SKM-1 treated with dmso at 0.1 percent for 144 hours (cell line): Measurements from ENCODE around the gene CDRT4.
A peak's percentile ranks its signal among the peaks of the same experiment; 100 is the strongest.

ENCODE experiments used
- DNase-seq: peaks from one replicate; lab custom pipeline; 2025; ENCODE audit not compliant: unreplicated experiment; lab: John Stamatoyannopoulos, UW

Gene CDRT4

DNA sequence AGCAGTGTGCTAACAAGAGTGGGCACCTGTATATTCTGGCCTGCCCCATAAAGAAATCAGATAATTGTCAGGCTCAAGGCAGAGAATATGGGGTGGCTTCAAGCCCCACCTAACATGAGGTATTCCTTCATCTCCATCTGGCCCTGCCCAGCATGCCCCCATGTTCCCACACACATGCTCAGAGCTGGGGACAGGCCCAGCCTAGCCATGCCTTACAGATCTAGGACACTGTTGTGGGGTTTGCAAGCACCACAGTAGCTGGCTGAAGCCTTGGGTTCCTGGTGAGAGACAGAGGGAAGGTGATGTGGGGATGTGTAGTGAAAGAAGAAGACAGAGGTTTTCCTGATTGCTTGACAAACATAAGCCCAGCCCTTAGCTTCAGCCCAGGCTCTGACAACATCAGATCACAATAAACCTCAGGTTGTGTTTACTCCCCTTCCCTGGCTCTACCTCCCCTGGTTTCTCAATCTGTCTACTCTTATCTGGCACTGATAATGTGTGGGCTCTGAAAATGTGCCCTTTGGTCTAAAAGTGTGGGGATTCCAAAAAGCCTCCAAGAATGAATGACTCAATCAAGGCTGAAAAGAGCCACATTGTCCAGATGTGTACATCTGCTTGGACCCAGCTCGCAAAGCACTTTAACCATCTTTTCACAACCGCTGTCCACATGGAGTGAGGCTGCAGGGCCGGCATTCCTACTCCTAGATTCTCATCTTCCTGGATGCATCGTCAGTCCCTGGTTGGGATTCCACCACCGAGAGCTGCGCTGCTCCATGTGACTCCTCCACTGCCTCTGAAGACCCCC is 34.4 kb downstream of the CDRT4 start:
- DNase-seq: no peak

DNA sequence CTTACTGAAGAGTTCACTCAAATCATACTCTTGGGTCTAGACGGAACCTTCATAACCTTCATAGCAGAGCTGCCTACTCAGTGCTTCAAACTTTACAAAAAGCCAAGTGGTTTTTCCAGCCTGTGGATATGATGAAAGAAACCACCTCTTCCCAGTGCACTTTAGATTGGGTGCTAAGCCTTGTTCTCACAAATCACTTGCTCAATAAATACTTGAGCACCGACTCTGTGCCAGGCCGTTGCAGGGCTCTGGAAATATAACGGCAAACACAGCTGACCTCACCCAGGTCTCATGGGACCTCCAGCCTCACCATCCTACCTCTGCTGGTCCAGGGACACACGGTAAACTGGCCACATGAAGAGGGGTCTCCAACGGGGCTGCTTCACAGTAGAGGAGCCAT is 35.7 kb downstream of the CDRT4 start:
- DNase-seq: no peak

DNA sequence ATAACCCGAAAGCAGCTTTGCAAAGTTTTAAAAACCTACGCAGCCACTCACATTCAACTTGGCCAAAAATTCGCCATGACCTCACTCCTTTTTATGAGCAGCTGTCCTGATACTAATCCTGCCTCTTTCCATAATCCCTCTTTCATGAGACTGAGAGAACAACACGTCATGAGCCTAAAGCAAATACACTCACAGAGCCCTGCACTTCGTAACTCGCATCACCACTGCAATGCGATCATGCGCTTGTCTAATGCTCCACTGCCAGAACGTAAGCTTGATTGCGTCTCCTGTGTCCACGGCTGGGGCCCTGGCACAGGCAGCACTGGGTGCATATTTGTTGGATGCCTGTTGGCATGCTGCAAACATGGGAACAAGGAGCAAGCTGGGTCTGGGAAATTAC is 36.2 kb downstream of the CDRT4 start:
- no peak for DNase-seq

DNA sequence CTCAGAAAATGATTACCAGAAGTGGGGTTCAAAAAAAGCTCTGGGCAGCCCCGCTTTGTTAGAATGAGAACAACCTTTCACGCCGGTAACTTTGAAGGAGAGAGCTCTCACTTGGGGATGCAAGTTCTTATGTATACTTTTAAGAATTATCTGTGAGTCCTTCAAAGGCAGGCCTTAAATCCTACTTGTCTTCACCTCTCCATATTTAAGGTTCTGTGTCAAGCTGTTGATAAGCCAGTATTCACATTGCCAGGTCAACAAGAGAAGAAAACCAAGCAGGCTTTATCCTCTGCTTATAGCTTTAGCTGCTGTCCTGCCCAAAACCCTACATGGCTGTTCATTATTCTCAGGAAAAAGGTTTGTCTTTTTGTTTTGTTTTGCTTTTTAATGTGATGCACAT is 42.9 kb downstream of the CDRT4 start:
- no peak for DNase-seq

DNA sequence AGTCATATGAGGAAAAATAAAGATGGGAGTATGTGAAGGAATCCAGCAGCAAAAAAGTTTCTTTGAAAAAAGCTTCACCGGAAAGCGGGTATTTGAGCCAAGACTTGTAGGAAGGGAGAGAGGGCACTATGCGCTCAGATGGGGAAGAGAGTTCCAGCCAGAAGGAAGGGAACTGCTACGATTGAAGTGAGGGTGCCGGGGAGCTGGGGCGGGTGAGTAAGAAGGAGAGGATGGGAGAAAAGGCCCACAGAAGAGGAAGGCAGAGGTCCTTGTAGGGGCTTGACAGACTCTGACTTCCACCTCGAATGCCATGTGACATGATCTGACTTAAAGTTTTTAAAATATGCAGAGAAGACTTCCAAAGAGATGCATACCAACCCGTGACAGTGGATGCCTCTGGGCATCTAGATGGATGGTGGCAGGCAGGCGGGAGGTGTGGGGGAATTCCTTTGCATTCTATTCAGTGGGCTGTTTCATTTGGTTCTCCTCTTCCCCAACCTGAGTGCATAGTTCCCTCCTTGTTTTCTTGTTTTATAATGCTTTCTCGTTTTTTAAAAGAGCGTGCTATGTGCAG is 44.9 kb downstream of the CDRT4 start:
- no peak for DNase-seq

DNA sequence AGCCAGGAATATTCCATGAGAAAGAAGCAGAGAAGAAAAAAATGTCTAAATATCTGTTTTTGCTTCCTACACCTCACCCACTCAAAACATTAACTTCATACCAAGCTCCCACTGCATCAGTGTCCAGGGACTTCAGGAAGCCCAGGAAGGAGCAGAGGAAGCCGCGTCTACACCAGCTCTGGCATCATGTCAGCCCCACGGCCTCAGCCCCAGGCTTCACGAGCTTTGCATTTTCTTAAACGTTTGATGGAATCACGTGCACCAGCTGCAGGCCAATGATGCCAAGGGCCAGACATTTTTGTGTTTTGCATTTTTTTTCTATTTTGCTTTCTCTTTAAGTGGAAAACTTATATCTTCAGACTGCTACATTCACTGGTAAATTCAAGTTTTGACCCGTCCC is 48.6 kb downstream of the CDRT4 start:
- DNase-seq: no peak

GRCh38 chr17:15414532-15415306 is 52.7 kb downstream of the CDRT4 start:
- DNase-seq: no peak

DNA sequence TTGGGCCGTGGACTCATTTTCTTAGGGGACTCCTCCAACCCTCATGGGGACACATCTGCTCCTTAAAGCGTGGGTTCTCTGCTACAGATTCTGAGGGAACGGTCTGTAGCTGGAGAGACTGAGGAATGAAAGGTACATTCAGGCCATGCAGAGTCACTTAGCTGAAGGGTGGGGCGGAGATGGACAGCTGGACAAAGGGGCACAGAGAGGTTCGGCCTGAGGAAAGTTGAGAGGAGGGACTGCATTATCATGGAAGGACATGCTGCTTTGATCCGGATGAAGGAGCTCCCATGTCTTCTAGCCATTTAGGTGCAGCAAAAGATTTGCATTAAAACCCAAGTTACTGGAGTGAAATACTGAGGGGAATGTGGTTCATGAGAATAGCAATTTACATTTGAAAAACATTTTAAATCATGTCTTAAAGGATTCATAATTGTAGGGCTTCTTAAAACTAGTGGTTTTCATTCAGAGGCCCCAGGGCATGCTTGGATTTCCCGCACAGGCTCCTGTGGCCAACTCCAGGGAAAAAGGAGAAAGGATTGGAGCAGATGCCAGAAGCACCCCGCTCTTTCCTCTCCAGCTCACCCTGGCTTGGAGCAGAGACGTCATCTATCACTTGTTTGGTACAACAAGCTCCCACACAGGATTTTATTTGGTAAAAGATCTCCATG is 54.2 kb downstream of the CDRT4 start:
- DNase-seq: no peak

DNA sequence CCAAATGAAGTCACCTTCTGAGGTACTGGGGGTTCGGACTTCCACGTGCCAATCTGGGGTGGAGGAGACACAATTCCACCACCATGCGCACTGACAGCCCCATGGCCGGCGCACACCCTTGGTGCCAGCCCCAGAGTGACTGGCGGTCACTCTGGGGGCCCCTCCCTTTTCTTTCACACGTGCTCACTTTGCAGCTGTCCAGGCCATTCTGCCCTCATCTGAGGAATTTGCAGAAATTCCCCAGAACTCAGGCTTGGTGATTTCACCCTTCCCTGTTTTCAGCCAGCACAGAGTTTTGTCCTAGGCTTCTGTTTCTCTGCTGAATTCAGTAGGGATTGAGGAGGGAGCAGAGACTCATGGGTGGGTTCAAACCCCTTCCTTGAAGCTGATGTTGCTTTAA is 54.8 kb downstream of the CDRT4 start:
- DNase-seq: no peak

DNA sequence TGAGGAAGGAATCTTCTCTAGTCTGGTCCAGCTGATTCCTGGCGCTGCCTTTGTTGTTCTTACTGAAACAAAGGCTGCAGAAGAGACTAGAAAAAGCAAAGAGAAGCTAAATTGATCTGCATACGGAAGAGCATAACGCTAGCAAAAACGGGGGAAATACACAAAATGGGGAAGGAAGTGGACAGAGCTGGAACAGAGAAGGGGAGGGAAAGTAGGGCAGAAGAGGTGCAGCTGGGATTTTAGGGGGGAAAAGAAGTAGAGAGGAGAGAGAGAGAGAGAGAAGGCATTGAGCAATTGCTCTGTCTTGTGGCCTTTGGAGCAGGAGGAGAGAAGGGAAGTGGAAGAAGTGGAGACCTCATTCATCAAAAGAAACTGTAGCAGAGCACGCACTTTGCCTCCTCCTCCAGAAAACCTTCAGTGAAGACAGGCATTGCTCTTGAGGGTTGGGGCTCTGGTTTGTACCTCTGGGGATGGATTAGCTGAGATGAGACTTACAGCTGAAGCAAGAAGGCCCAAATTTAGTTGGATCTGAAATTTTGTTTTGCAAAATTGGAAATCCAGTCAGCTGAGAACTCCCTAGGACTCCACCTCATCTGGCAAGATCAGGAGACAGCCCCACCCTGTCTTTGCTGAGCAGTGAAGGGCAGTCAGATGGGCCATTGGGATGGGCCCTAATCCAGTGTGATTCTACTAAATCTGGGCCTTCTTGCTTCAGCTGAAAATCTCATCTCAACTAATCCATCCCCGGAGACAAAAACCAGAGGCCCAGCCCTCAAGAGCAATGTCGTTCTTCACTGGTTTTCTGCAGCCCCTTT is 55.8 kb downstream of the CDRT4 start:
- DNase-seq: peak; percentile 71

GRCh38 chr17:15409721-15410250 is 57.6 kb downstream of the CDRT4 start:
- no peak for DNase-seq

GRCh38 chr17:15408803-15409202 is 58.6 kb downstream of the CDRT4 start:
- no peak for DNase-seq

DNA sequence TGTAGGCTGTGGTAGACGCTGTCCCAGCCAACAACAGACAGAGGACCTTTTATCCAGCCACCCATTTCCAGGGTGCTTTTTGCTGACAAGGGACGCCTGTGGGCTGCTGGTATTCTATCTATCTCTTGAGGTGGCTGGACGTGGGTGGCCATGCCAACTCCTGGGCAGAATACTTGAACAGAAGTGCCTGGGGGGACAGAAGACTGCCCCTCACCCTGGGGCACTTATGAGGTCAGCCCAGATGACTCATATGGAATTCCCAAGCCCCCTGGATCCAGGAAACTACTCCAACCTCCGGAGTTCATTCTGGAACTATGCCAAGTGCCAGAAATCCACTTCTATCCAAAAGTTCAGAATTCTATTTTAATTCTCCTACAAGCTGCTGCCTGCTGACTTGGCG is 61.3 kb downstream of the CDRT4 start:
- DNase-seq: no peak

DNA sequence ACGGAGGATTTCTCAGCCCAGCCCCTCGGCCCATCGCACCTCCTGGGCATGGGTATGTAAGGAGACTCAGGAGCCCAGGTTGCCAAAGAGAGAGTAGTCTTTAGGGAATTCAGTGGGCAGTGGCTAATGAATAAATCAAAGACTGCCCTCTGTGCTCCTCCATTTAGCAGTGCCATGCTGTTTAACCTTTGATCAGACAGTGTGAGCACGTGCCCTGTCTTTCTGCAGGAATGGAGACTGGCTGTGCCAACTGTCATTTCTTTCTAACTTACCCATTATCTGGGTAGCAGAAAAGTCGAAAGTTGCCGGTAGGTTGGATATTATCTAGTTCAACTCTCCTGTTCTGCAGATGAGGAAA is 62.4 kb downstream of the CDRT4 start:
- DNase-seq: no peak

GRCh38 chr17:15404106-15405057 is 63.0 kb downstream of the CDRT4 start:
- DNase-seq: no peak

DNA sequence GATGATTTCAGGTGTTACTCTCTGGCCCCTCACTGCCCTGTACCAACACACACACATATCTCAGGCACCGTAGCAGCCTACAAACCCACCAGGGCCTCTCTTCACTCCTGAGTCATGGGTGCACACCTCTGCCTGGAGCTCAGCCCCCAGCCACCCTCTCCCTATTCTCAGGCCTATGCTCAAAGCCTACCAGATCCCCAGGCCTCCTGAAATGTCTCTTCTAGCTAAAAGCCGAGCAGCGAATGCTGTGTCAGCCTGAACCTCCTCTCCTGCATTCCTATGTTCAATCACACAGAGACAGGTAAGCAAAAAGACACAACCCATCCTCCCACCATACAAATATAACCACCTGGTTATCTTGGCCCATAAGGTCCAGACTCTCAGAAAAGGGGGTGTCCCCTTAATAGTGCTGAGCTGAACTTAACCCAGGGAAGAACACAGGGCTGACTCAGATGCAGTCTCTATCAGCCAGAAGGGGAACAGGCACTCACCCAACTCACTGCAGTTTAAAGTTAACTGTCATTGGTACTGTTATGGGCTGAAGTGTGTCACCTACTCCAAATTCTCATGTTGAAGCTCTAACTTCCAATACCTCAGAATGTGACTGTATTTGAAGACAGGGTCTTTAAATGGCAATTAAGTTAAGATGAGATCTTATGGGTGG is 64.0 kb downstream of the CDRT4 start:
- no peak for DNase-seq

- DNase-seq: no peak
Observed at GRCh38 chr17:15399443-15399842, 68.0 kb downstream of the CDRT4 start.

GRCh38 chr17:15398736-15399331 is 68.6 kb downstream of the CDRT4 start:
- no peak for DNase-seq

DNA sequence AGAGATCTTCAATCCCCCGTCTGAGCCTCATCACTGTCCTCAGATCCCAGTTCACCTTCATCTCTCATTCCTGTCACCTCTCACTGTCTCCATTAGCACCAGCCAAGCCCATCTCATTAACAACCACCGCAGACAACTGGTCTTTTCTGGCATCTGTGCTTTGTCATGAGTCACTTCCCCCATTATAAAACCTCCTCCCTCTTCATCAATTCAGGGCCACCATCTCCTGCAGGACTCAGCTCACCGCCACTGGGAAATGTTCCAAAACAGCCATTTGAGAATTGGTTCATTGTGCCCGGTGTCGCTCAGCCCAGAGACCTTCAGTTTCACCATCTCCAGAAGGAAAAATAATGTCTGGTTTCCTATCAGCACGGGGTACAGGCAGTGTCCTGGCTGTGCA is 69.1 kb downstream of the CDRT4 start:
- no peak for DNase-seq
